ENCODE results near the gene MACROD2.

GRCh38 chr20:15832512-15832911 is 1837.2 kb downstream of the MACROD2 start:
- TF ChIP-seq CTCF (conservative IDR thresholded peaks at IDR 0.05; ENCODE audit: low read depth in 2 of 2) = no peak
- TF ChIP-seq EZH2 (IDR thresholded peaks at IDR 0.05; ENCODE audit: low read depth, unreplicated experiment) = no peak
- TF ChIP-seq REST (IDR thresholded peaks at IDR 0.05; ENCODE audit: unreplicated experiment) = no peak
- no peak for TF ChIP-seq EZH2phosphoT487 (IDR thresholded peaks at IDR 0.05; ENCODE audit: unreplicated experiment)

Measured in GM23338 (cell line).